GM12865 (cell line): Measurements from ENCODE around the gene MAGI1.

Source experiments
- DNase-seq: peaks from one replicate; pipeline ENCODE4 v3.0.0; 2010; ENCODE audit warnings: low read depth
- H3K4me3 ChIP-seq: 2 replicates; pipeline ENCODE4 v1.5.1; 2011; ENCODE audit warnings: mild to moderate bottlenecking, low read depth, low read length, control low read depth
- CTCF ChIP-seq: IDR thresholded peaks from 2 replicates; pipeline ENCODE4 v1.5.1; 2011; ENCODE audit warnings: low read length, control low read depth, low read depth, inconsistent platforms; ENCODE audit not compliant: insufficient read depth; ENCODE audit errors: missing control alignments

Gene MAGI1

GRCh38 chr3:65538101-65538500, 500.6 kb downstream of the MAGI1 start:
- DNase-seq = no peak
- TF ChIP-seq CTCF = no peak
- H3K4me3 ChIP-seq = no peak overlapping the region

GRCh38 chr3:65537109-65537508, 501.6 kb downstream of the MAGI1 start:
- no peak for TF ChIP-seq CTCF
- H3K4me3 ChIP-seq = no peak overlapping the region
- no peak for DNase-seq

GRCh38 chr3:65535260-65535659, 503.5 kb downstream of the MAGI1 start:
- TF ChIP-seq CTCF = no peak
- no peak for DNase-seq
- no peak overlapping the region for H3K4me3 ChIP-seq

GRCh38 chr3:65534805-65535204, 503.9 kb downstream of the MAGI1 start:
- H3K4me3 ChIP-seq = no peak overlapping the region
- no peak for TF ChIP-seq CTCF
- DNase-seq = no peak

GRCh38 chr3:65532749-65533148, 506.0 kb downstream of the MAGI1 start:
- TF ChIP-seq CTCF = no peak
- no peak overlapping the region for H3K4me3 ChIP-seq
- no peak for DNase-seq

- H3K4me3 ChIP-seq = no peak overlapping the region
- DNase-seq = no peak
- no peak for TF ChIP-seq CTCF
Observed at GRCh38 chr3:65532215-65532614, 506.5 kb downstream of the MAGI1 start.

- no peak for TF ChIP-seq CTCF
- DNase-seq = no peak
- H3K4me3 ChIP-seq = no peak overlapping the region
Observed at GRCh38 chr3:65531499-65531898, 507.2 kb downstream of the MAGI1 start.
